IMR-90 (cell line): ENCODE results near the gene RPP30.

Experiments
- BHLHE40 ChIP-seq: fragments of 150-350 bp; IDR thresholded peaks from 2 replicates; pipeline ENCODE4 v1.6.1; 2016; ENCODE audit warnings: mild to moderate bottlenecking, low read depth, low read length
- FOS ChIP-seq: fragments of 150-350 bp; IDR thresholded peaks from 2 replicates; pipeline ENCODE4 v1.6.1; 2016; ENCODE audit warnings: low read depth, low read length
- POLR2A ChIP-seq: IDR thresholded peaks from 2 replicates; pipeline ENCODE4 v1.6.1; 2012; ENCODE audit warnings: mild to moderate bottlenecking, low read depth, low read length
- RAD21 ChIP-seq: IDR thresholded peaks from 2 replicates; pipeline ENCODE4 v1.6.1; 2012; ENCODE audit warnings: low read length, improper control_type of control experiment
- RFX5 ChIP-seq: IDR thresholded peaks from 2 replicates; pipeline ENCODE4 v1.8.0; 2012; ENCODE audit warnings: low read depth, mild to moderate bottlenecking, low read length, moderate library complexity
- SMC3 ChIP-seq: fragments of 150-350 bp; IDR thresholded peaks from 2 replicates; pipeline ENCODE4 v1.6.1; 2016; ENCODE audit warnings: low read depth, mild to moderate bottlenecking, antibody characterized with exemption, low read length, moderate library complexity
- TF ChIP-seq, protein P1 (sequence below): conservative IDR thresholded peaks from 2 replicates; pipeline ENCODE4 v1.5.1; 2012; ENCODE audit warnings: mild to moderate bottlenecking, low read depth, low read length, improper control_type of control experiment
- TF ChIP-seq, protein P2 (sequence below): fragments of 150-350 bp; IDR thresholded peaks from 2 replicates; pipeline ENCODE4 v1.6.1; 2016; ENCODE audit warnings: low read depth, mild to moderate bottlenecking, low read length, moderate library complexity, borderline replicate concordance

DNA sequence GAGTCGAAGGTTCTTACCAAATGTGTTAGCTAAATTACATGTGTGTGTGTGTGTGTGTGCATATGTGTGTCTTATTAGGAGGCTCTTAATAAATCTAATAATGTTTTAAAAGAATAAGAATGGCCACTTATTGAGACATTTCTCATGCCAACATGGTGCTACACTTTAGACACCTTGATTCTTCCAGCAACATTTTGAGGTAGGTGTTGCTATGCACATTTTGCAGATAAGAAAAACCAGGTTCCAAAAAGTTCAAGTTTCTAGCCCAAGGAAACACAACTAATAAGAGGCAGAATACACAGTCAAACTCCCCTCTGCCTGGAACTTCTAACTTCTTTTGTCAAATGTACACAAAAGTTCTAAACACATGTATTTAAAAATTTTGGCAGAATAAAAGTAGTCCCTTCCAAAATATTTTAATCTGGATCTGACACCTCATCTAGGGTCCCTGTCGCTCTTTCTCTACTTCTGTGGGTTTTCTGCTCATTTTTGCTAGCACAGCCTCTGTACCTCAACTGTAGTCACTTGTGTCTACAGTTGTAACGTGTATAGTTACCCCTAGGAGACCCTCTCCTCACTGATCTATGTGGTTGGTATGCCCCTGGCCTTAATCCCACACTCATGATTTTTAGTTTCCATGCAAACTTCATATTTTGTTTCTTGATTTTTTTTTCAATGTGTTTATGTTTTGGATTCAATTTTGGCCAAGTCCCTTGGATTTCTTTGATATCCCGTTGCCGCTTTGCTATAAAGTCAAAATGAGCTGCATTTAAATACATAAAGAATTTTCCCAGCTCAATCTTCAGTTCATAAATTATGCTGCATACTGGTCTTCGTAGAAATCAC is 44.8 kb downstream of the RPP30 start:
- TF ChIP-seq, protein P1, sequence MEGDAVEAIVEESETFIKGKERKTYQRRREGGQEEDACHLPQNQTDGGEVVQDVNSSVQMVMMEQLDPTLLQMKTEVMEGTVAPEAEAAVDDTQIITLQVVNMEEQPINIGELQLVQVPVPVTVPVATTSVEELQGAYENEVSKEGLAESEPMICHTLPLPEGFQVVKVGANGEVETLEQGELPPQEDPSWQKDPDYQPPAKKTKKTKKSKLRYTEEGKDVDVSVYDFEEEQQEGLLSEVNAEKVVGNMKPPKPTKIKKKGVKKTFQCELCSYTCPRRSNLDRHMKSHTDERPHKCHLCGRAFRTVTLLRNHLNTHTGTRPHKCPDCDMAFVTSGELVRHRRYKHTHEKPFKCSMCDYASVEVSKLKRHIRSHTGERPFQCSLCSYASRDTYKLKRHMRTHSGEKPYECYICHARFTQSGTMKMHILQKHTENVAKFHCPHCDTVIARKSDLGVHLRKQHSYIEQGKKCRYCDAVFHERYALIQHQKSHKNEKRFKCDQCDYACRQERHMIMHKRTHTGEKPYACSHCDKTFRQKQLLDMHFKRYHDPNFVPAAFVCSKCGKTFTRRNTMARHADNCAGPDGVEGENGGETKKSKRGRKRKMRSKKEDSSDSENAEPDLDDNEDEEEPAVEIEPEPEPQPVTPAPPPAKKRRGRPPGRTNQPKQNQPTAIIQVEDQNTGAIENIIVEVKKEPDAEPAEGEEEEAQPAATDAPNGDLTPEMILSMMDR, result no peak
- TF ChIP-seq SMC3, result no peak
- no peak for TF ChIP-seq BHLHE40
- no peak for TF ChIP-seq POLR2A
- no peak for TF ChIP-seq RFX5
- TF ChIP-seq, protein P2, sequence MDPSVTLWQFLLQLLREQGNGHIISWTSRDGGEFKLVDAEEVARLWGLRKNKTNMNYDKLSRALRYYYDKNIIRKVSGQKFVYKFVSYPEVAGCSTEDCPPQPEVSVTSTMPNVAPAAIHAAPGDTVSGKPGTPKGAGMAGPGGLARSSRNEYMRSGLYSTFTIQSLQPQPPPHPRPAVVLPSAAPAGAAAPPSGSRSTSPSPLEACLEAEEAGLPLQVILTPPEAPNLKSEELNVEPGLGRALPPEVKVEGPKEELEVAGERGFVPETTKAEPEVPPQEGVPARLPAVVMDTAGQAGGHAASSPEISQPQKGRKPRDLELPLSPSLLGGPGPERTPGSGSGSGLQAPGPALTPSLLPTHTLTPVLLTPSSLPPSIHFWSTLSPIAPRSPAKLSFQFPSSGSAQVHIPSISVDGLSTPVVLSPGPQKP, result no peak
- TF ChIP-seq RAD21, result no peak
- TF ChIP-seq FOS, result no peak
